Activated naive CD4-positive, alpha-beta T cell treated with anti-CD3 and anti-CD28 coated beads, Interleukin-2, amount 50 U/mL, for 72 hours (primary cell): ENCODE data around the gene WNT3A. TPM values are rescaled to one million over a fixed set of nuclear protein-coding genes. Genes with fewer than 3 reads are reported as not detected.

Experiments used
- ATAC-seq, 2 donors: fragments of 150-1000 bp; cut with Tn5 transposase; 2 replicates each; pipeline ENCODE4 v1.10.0; 2021; ENCODE audit warnings: mild to moderate bottlenecking in 2 of 2, moderate library complexity in 2 of 2
- DNase-seq, 2 donors: peaks; one replicate each; pipeline ENCODE4 v3.0.0; 2021 to 2022; ENCODE audit warnings: low spot score in 2 of 2
- H3K27ac Mint-ChIP-seq, 2 donors: one replicate each; pipeline ENCODE4 v1.8.0; 2022; ENCODE audit warnings: mild to moderate bottlenecking in 2 of 2, mixed read lengths in 2 of 2
- H3K36me3 Mint-ChIP-seq, 2 donors: one replicate each; pipeline ENCODE4 v1.8.0; 2022; ENCODE audit warnings: mixed read lengths in 2 of 2
- H3K9me3 Mint-ChIP-seq, 2 donors: one replicate each; pipeline ENCODE4 v1.8.0; 2022; ENCODE audit warnings: mixed read lengths in 2 of 2
- total RNA-seq, 2 donors: library from RNA; stranded (reverse); gene quantifications; one replicate each; pipeline ENCODE4 v1.2.3, GENCODE V29; 2022

WNT3A gene
- total RNA-seq, 2 donors from 2014 or later = 0.08 TPM; not detected in 1

DNA sequence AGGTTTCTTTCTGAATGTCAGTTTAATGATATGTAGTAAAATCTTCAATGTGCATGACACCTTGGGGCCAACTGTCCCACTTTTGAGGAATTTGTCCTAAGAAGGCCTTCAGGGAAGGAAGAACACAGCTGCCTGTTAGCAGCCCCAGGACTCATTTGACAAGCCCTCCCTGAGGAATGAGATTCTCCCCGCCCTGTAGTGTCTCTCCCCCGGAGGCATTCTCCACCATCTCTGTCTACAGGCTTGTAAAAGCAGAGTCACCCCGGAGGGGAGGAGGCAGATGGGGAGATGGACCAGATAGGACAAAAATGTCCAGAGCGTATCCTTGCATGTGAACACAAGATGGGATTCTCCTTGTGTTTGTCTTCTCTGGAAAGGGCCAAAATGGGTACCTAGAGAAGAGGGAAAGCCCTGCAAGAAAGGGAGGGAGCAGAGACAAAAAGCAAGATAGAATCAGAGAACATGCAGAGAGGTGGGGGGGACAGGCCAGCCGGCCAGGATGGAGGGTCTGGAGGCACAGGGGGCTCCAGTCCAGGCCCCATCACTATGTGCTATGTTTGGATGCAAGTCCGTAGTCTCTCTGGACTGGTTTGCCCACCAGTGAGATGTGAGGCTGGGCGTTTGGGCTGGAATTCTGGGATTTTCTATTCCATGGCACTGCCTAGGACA lies 12.0 kb upstream of the WNT3A start:
- Mint-ChIP-seq H3K9me3 (peaks cover 9 to 22% of the 10 kb centered on the region in 2 donors), H3K27ac (no peak overlapping the region), H3K36me3 (peaks cover 5 to 26% of the 10 kb centered on the region in 2 donors)
- DNase-seq (no peak), ATAC-seq (no peak)

DNA sequence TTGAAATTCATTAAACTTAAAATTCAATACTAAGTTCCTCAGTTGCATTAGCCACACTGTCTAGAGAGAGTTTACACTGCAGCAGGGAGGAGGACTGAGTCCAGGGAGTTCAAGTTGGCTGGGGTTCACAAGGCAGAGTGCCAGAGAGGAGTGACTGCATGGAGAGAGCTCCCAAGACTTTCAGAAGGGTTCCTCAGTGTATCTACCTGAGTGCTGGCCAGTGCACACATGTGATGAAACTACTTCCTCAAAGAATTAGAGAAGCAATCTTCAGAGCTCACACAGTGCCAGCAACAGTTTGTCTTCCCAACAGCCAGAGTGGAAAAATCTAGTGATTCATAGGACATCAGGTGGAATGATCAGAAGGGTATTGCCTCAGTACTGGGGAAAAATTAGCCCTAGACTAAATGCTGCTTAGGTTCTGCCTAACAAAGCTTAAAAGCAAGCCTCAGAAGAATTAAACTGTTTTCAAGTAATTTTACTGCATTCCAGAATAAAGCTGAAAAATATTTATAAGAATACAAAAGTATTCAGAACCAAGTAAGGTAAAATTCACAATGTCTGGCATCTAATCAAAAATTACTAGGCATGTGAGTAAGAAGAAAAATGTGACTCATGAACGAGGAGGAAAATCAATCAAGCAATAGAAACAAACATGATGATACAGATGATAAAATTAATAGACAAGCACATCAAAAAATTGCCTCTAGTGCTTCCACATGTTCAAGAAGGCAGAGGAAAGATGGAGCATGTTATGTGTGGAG lies 10.4 kb upstream of the WNT3A start:
- no peak for ATAC-seq
- Mint-ChIP-seq H3K36me3 (peaks cover 5 to 26% of the 10 kb centered on the region in 2 donors), H3K9me3 (peaks cover 9 to 22% of the 10 kb centered on the region in 2 donors), H3K27ac (no peak overlapping the region)
- DNase-seq = peak in 1 of 2 donors; percentile 41

GRCh38 chr1:227998374-227999055 lies 8.3 kb upstream of the WNT3A start:
- DNase-seq = peak in 1 of 2 donors; percentile 25
- Mint-ChIP-seq H3K27ac (no peak overlapping the region), H3K9me3 (peaks cover 9 to 22% of the 10 kb centered on the region in 2 donors), H3K36me3 (peaks cover 5 to 26% of the 10 kb centered on the region in 2 donors)
- no peak for ATAC-seq

DNA sequence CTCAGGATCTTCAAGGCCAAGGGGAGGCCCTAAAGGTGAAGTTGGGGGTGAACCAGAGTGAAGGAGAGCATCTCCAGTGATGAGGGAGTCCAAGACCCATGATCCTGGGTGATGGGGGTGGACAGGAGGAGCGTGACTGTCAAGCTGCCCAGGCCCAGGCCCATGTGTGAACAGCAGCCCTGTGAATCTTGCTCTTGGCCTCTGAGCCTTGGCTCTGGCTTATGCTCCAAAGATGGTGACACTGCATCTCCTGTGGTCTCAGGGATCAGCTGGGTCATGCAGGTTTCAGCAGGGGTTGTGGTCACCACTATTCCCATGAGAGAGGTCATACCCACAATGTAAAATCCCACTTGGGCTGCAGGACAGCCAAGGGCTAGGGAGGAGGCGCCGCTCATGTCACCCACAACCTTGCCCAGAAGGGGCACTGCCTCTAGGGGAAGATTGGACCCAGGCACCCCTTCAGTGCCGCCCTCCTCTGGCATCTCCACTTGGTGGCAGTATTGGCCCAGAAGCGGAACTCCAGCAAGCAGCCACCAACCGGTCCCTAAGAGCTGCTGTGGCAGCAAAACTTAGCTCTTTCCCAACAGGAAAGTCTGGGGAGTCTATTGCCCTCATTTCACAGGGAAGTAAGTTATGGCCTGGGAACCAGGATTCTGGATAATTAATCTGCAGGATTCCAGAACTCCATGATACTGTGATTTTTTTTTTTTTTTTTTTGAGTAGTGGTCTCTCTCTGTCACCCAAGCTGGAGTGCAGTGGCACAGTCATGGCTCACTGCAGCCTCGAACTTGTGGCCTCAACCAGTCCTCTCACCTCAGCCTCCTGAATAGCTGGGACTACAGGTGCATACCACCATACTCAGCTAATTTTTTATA lies 7.5 kb upstream of the WNT3A start:
- peak; percentile 94 to 97 for ATAC-seq
- no peak overlapping the region for H3K27ac Mint-ChIP-seq
- H3K9me3 Mint-ChIP-seq = peaks cover 9 to 22% of the 10 kb centered on the region in 2 donors
- DNase-seq = peak; percentile 59 to 75
- peaks cover 5 to 26% of the 10 kb centered on the region in 2 donors for H3K36me3 Mint-ChIP-seq

DNA sequence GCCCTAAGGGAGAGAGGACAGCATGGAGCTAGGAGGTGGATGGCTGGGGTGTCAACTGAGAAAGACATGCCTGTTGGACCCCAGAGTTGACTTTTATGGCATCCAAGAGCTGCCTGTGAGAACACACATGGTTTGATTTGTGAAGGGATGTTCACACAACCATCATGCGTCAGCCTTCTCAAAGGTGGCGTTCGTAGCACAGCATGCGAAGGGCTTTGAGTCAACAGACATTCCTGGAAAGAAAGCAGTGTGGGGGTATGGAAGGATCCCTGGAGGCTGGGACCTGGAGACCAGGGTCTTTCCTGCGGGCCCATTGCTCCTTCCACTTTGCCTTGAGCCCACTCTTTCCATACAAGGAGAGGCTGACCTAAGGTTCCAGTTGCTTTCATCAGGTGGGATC lies 6.4 kb upstream of the WNT3A start:
- H3K36me3 Mint-ChIP-seq = peaks cover 5 to 26% of the 10 kb centered on the region in 2 donors
- H3K9me3 Mint-ChIP-seq = peaks cover 9 to 22% of the 10 kb centered on the region in 2 donors
- ATAC-seq (no peak), DNase-seq (peak in 1 of 2 donors; percentile 13)
- H3K27ac Mint-ChIP-seq = no peak overlapping the region

GRCh38 chr1:228000836-228001563 lies 5.8 kb upstream of the WNT3A start:
- DNase-seq (peak in 1 of 2 donors; percentile 33), ATAC-seq (no peak)
- Mint-ChIP-seq H3K27ac (no peak overlapping the region), H3K9me3 (peaks cover 8 to 21% of the 10 kb centered on the region in 2 donors), H3K36me3 (peaks cover 1 to 21% of the 10 kb centered on the region in 2 donors)

DNA sequence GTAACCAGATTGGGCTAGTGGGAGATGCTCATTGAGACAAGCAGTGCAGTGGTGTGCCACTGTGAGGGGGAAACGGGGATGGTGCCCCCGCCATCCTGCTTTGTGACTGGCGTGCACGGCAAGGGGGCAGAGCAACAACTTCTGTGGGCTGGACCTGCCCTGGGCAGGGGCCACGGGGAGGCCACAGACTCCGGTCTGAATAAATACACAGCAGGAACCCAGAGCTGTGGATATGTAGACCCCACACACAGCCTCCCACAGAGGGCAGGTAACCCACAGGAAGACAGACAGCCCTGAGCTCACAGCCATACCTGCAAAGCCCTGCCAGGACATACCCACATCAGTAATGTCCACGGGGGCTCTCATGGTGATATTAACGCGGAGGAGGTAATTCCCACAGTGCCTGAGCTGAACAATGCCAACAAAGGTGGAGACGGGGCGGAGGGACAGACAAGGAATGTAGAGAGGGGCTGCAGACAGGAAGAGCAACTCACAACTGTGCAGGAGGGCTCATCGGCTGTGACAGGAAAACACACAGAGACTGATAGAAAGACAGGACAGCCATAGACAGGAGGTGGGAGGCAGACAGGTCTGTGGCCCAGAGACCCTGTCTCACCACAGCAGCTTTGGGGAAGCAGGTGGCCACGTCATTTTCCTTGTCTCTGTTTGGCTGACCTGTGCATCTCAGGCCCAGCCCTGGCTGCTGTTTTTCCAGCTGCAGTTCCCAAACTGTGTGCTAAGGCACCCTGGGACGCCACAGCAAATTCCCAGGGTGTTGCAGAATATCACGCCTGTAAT lies 4.9 kb upstream of the WNT3A start:
- no peak overlapping the region for H3K27ac Mint-ChIP-seq
- ATAC-seq (no peak), DNase-seq (peak in 1 of 2 donors; percentile 18)
- H3K36me3 Mint-ChIP-seq = peaks cover 0 to 12% of the 10 kb centered on the region in 2 donors
- H3K9me3 Mint-ChIP-seq = peaks cover under 1 to 11% of the 10 kb centered on the region in 2 donors

DNA sequence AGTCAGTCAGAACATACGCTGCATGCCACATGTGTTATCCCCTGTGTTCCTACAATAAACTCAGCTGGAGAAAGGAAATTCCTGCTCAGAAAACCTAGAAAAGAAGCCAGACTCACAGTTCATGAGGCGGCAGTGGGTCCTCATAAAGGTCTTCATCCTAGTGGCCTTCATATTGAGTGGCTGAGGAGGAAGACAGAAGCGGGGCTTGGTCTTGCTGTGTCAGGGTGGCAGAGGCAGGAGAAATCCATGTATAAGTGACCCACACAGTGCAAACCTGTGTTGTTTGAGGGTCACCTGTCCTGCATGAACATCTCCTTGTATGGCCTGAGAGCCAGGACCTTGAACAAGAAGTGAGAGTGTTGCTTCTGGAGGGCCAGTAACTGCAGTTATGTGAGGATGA lies 4.0 kb upstream of the WNT3A start:
- no peak for ATAC-seq
- Mint-ChIP-seq H3K9me3 (peaks cover 0 to 6% of the 10 kb centered on the region in 2 donors), H3K27ac (no peak overlapping the region), H3K36me3 (peaks cover 0 to 7% of the 10 kb centered on the region in 2 donors)
- no peak for DNase-seq

GRCh38 chr1:228003461-228004330 lies 3.1 kb upstream of the WNT3A start:
- Mint-ChIP-seq H3K27ac (no peak overlapping the region), H3K36me3 (no peaks in the 10 kb centered on the region), H3K9me3 (no peaks in the 10 kb centered on the region)
- DNase-seq (peak in 1 of 2 donors; percentile 18), ATAC-seq (no peak)

- H3K9me3 Mint-ChIP-seq = no peaks in the 10 kb centered on the region
- ATAC-seq (peak; percentile 61 to 68), DNase-seq (peak in 1 of 2 donors; percentile 52)
- H3K36me3 Mint-ChIP-seq = no peaks in the 10 kb centered on the region
- H3K27ac Mint-ChIP-seq = no peak overlapping the region
Measured at GRCh38 chr1:228004331-228004855, 2.4 kb upstream of the WNT3A start.

DNA sequence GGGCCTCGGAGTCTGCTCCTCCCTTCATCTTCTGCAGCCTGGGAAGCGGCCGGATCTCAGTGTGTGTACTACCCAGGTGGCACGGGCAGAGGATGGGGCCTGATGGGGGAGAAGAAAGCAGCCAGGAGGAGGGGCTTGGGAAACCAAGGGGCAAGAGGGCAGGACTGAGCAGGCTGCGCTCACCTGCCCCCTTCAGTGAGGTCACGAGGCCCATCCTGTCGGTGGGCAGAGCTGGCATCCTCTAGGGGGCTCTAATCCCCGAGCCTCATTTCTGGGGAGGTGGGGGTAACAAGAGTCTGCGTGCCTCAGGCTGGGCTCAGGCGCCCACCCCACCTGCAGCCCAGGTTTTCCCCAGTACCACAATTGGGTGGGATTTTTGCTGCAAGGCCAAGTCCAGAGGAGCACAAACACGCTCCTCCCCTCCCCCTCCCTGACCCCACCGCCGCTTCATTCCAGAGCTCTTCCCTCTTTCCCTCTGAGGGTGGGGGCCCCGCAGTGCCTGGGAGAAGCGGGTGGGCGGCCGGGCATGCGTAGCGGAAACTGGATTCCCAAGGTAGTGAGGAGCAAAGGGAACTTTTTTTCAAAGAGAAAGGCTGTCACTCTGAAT lies 1.8 kb upstream of the WNT3A start:
- no peak overlapping the region for H3K27ac Mint-ChIP-seq
- no peaks in the 10 kb centered on the region for H3K36me3 Mint-ChIP-seq
- ATAC-seq (peak in 1 of 2 donors; percentile 12), DNase-seq (peak in 1 of 2 donors; percentile 28)
- H3K9me3 Mint-ChIP-seq = no peaks in the 10 kb centered on the region

DNA sequence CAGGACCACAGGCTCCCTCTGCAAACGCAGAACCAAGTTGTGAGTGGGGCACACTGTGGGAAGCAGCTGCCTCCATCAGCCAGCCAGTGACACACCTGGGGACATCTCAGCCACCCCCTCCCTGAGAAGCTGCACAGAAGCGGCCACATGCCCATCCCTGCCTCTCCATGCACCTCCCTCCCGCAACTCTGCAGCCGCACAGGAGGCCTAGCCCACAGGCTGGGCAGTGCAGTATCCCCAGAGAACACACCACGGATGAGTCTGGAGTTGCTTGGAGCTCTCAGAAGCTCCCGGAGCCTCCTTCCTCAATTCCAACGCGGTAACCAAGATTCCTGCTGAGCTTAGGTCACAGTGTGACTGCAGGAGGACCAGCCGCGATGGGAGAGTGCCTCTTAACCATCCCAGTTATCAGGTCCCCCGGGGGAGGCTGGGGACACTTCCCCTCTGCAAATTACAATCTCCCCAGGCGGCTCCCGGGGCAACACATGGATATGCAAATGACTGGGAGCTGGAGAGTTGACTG lies 1.2 kb upstream of the WNT3A start:
- no peak overlapping the region for H3K27ac Mint-ChIP-seq
- no peaks in the 10 kb centered on the region for H3K9me3 Mint-ChIP-seq
- no peaks in the 10 kb centered on the region for H3K36me3 Mint-ChIP-seq
- no peak for ATAC-seq
- DNase-seq = peak in 1 of 2 donors; percentile 34

GRCh38 chr1:228006034-228006785 lies 588 bp upstream of the WNT3A start:
- ATAC-seq (no peak), DNase-seq (peak in 1 of 2 donors; percentile 28)
- H3K9me3 Mint-ChIP-seq = no peaks in the 10 kb centered on the region
- H3K27ac Mint-ChIP-seq = no peak overlapping the region
- H3K36me3 Mint-ChIP-seq = no peaks in the 10 kb centered on the region
